ENCODE data around the gene TTC9B. TPM values are rescaled to one million over a fixed set of nuclear protein-coding genes. Genes with fewer than 3 reads are reported as not detected.
A peak's percentile ranks its signal among the peaks of the same experiment; 100 is the strongest.

Gene TTC9B
- total and polyA plus RNA-seq, 2 of the 13 experiments (the other 11 are each of a cell fraction or from before 2014, with no cell fraction given) = not detected

- TSS peak; percentile 44 for BruUV-seq (replicated peaks)
- no peaks in the 10 kb centered on the region for H3K36me3 ChIP-seq (replicated peaks in 1 of 2; ENCODE audit: control insufficient read depth in 1 of 2, insufficient read depth in 2 of 2, low read length in 2 of 2)
- no peak for DNase-seq (ENCODE audit: low spot score)
- 96% methylated on average over 4 of the region's 5 CpGs for WGBS (ENCODE audit: low lambda C conversion rate)
- no peaks in the 10 kb centered on the region; a peak in 1 of 5 replicates for H3K27me3 ChIP-seq (ENCODE audit: control insufficient read depth in 1 of 2, insufficient read depth in 2 of 2, low read length in 2 of 2)
- CTCF ChIA-PET (ENCODE audit: low intra/inter-chr PET ratio, low total read pairs) = no interaction called here
- ATAC-seq = no peak
- in situ Hi-C loops (cut with HindIII; ENCODE audit: extremely low pct_ligation_motif_present, low pct_unique_long_range_greater_than_20kb) (no loop called here), intact Hi-C loops (cut with micrococcal nuclease; ENCODE audit: unreplicated experiment) (no loop called here)
- H4K20me1 ChIP-seq (ENCODE audit: insufficient read depth, low read length) = no peaks in the 10 kb centered on the region
- no peak for FAIRE-seq
- 0 out of 2 replicates have a peak, but pooled peaks have one; percentile 24 for TF ChIP-seq PATZ1 (CRISPR knock-in tag; IDR thresholded peaks at IDR 0.05)
- TF ChIP-seq, protein P1, sequence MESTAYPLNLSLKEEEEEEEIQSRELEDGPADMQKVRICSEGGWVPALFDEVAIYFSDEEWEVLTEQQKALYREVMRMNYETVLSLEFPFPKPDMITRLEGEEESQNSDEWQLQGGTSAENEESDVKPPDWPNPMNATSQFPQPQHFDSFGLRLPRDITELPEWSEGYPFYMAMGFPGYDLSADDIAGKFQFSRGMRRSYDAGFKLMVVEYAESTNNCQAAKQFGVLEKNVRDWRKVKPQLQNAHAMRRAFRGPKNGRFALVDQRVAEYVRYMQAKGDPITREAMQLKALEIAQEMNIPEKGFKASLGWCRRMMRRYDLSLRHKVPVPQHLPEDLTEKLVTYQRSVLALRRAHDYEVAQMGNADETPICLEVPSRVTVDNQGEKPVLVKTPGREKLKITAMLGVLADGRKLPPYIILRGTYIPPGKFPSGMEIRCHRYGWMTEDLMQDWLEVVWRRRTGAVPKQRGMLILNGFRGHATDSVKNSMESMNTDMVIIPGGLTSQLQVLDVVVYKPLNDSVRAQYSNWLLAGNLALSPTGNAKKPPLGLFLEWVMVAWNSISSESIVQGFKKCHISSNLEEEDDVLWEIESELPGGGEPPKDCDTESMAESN (CRISPR knock-in tag; conservative IDR thresholded peaks at IDR 0.05) = 0 out of 2 replicates have a peak, but pooled peaks have one; percentile 23
- no peak for TF ChIP-seq HDAC6 (IDR thresholded peaks at IDR 0.05; ENCODE audit: low read depth, low read length)
- TF ChIP-seq, protein P2, sequence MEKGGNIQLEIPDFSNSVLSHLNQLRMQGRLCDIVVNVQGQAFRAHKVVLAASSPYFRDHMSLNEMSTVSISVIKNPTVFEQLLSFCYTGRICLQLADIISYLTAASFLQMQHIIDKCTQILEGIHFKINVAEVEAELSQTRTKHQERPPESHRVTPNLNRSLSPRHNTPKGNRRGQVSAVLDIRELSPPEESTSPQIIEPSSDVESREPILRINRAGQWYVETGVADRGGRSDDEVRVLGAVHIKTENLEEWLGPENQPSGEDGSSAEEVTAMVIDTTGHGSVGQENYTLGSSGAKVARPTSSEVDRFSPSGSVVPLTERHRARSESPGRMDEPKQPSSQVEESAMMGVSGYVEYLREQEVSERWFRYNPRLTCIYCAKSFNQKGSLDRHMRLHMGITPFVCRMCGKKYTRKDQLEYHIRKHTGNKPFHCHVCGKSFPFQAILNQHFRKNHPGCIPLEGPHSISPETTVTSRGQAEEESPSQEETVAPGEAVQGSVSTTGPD (CRISPR knock-in tag; IDR thresholded peaks at IDR 0.05) = no peak
- no peak for TF ChIP-seq ZNF33B (CRISPR knock-in tag; IDR thresholded peaks at IDR 0.05)
- no peak for TF ChIP-seq ZBTB1 (CRISPR knock-in tag; IDR thresholded peaks at IDR 0.05; ENCODE audit: borderline replicate concordance)
- no peak for TF ChIP-seq ZNF552 (CRISPR knock-in tag; IDR thresholded peaks at IDR 0.05; ENCODE audit: borderline replicate concordance)
- no peak for TF ChIP-seq MED13 (CRISPR knock-in tag; IDR thresholded peaks at IDR 0.05)
- TF ChIP-seq NFRKB (IDR thresholded peaks at IDR 0.05) = no peak
- no peak for TF ChIP-seq ZNF567 (CRISPR knock-in tag; IDR thresholded peaks at IDR 0.05; ENCODE audit: borderline replicate concordance)
- TF ChIP-seq, protein P3, sequence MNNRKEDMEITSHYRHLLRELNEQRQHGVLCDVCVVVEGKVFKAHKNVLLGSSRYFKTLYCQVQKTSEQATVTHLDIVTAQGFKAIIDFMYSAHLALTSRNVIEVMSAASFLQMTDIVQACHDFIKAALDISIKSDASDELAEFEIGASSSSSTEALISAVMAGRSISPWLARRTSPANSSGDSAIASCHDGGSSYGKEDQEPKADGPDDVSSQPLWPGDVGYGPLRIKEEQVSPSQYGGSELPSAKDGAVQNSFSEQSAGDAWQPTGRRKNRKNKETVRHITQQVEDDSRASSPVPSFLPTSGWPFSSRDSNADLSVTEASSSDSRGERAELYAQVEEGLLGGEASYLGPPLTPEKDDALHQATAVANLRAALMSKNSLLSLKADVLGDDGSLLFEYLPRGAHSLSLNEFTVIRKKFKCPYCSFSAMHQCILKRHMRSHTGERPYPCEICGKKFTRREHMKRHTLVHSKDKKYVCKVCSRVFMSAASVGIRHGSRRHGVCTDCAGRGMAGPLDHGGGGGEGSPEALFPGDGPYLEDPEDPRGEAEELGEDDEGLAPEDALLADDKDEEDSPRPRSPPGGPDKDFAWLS (CRISPR knock-in tag; IDR thresholded peaks at IDR 0.05; ENCODE audit: borderline replicate concordance) = no peak
- TF ChIP-seq ARNT (IDR thresholded peaks at IDR 0.05) = no peak
- peak overlapping the region; percentile 74 for H3K4me2 ChIP-seq (ENCODE audit: low read depth, low read length)
- H3K27ac ChIP-seq (ENCODE audit: extremely low read length, insufficient read depth, low read length) = no peak overlapping the region
- H3K4me1 ChIP-seq (ENCODE audit: insufficient read depth, low read length) = peaks cover 19% of the 10 kb centered on the region
- H3K9ac ChIP-seq (ENCODE audit: insufficient read depth, low read depth, low read length) = no peak overlapping the region
- no peaks in the 10 kb centered on the region for H3K9me3 ChIP-seq (ENCODE audit: low read length)
- H3K4me3 ChIP-seq (replicated peaks in 1 of 3; ENCODE audit: insufficient read depth in 1 of 3, low read depth in 2 of 3, low read length in 3 of 3) = peak overlapping the region in 1 of 3 experiments; percentile 87; a peak in 2 of 6 replicates
- no peaks in the 10 kb centered on the region for H3K79me2 ChIP-seq (ENCODE audit: insufficient read depth, low read length)
- H2AFZ ChIP-seq (ENCODE audit: low read length) = no peak overlapping the region
- POLR2A ChIA-PET = no interaction called here
These were observed 25.2 kb downstream of the TTC9B start for GRCh38 chr19:40192758-40193586.
